VCaP (cell line): Measurements from ENCODE around the gene HOXD10.

Experiments used
- H3K27ac ChIP-seq: fragments of 450-650 bp; 2 replicates; pipeline ENCODE4 v1.5.1; 2017
- CTCF ChIP-seq: fragments of 450-650 bp; conservative IDR thresholded peaks from 2 replicates; pipeline ENCODE4 v1.5.1; 2017; ENCODE audit warnings: mild to moderate bottlenecking, moderate library complexity

Gene HOXD10

DNA sequence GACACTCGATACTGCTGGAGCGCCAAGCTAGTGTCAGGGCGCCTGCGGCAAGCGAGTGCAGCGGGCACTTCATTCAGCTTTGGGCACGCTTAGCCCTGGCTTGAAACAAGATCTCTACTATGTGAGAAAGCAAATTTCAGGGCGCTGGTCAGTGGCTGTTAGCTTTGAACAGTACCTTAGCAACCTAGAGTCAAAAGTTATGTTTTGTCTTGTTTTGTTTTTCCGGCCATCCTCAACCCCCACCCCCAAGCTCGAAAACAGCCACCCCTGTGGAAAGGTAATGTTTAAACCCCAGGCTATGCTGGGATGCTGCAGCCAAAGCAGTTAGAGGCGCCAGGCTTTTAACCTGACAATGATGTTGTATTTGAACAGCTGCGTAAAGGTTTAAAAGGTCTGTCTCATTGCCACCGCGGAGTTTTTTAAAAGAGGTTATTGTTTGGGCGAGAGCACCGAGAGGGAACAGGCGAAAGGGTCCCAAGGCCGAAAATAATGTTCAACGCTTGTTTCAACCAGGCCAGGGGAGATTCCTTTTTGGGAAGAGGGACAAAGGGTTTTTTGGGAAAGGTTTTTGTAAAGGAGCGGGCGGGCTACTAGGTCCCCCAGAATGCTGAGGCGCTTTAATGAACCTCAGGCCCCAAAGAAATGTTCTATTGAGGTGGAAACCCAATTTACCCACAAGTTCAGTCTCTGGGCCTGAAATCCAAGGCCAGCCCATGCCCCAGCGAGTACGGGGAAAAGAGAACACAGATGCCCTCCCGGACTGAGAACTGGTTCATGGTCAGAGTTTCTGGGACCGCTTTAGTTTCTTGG lies 2.3 kb upstream of the HOXD10 start:
- no peak for TF ChIP-seq CTCF
- H3K27ac ChIP-seq, result no peak overlapping the region

- no peak for TF ChIP-seq CTCF
- no peak overlapping the region for H3K27ac ChIP-seq
Observed at GRCh38 chr2:176114930-176115625, 1.5 kb upstream of the HOXD10 start.

DNA sequence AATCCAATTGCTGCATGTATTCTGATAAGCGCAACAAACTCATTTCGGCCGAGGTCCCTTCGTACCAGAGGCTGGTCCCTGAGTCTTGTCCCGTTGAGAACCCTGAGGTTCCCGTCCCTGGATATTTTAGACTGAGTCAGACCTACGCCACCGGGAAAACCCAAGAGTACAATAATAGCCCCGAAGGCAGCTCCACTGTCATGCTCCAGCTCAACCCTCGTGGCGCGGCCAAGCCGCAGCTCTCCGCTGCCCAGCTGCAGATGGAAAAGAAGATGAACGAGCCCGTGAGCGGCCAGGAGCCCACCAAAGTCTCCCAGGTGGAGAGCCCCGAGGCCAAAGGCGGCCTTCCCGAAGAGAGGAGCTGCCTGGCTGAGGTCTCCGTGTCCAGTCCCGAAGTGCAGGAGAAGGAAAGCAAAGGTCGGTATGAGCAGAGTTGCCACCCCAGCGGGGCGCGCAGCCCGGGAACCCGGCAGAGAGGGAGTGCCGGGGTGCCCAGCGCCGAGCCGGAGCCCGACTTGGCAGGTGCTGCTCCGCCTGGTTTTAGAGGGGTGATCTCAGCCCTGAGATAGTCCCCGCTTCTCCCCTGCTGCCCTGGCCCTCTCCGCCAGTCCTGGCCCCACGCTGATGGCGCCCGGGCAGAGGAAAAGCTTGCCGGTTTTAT lies 714 bp downstream of the HOXD10 start:
- no peak overlapping the region for H3K27ac ChIP-seq
- TF ChIP-seq CTCF, result no peak

DNA sequence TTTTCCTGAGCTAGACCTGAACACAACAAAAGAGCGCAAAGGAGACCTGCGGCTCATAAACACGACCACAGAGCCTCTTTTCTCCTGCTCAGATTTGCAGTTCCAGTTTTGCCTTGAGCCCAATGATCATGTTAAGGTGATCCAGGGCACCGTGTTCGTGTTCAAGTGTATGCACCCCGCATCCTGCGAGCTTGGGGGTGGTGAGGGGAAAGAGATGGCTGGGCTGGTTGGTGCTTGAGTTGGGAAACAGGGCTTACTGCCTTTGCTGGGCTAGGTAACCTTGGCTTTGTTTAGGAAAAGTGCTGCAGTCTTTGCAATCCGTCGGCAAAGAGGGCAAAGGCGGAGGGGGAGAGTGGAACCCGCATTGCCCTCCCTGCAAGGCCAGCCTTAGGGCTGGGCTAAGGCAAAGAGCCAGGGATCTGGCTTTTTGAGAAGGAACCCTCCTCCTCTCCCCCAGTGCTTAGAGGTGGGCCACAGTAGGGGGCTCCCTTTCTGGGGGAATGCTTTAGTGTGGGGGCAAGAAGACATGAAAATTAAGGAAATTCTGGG lies 1.3 kb downstream of the HOXD10 start:
- no peak for TF ChIP-seq CTCF
- no peak overlapping the region for H3K27ac ChIP-seq

- H3K27ac ChIP-seq, result no peak overlapping the region
- no peak for TF ChIP-seq CTCF
Observed at GRCh38 chr2:176118601-176119339, 2.2 kb downstream of the HOXD10 start.

- no peak for TF ChIP-seq CTCF
Observed at GRCh38 chr2:176120364-176121189, 4.0 kb downstream of the HOXD10 start.

More at GRCh38 chr2:176120364-176121189, 4.0 kb downstream of the HOXD10 start:
- no peak overlapping the region for H3K27ac ChIP-seq
